SK-N-DZ (cell line): ENCODE measurements around the gene COL23A1.
A peak's percentile ranks its signal among the peaks of the same experiment; 100 is the strongest.

Experiments used
- DNase-seq: peaks from one replicate; pipeline ENCODE4 v3.0.0-alpha.2; 2015; ENCODE audit warnings: low spot score

Gene COL23A1

DNA sequence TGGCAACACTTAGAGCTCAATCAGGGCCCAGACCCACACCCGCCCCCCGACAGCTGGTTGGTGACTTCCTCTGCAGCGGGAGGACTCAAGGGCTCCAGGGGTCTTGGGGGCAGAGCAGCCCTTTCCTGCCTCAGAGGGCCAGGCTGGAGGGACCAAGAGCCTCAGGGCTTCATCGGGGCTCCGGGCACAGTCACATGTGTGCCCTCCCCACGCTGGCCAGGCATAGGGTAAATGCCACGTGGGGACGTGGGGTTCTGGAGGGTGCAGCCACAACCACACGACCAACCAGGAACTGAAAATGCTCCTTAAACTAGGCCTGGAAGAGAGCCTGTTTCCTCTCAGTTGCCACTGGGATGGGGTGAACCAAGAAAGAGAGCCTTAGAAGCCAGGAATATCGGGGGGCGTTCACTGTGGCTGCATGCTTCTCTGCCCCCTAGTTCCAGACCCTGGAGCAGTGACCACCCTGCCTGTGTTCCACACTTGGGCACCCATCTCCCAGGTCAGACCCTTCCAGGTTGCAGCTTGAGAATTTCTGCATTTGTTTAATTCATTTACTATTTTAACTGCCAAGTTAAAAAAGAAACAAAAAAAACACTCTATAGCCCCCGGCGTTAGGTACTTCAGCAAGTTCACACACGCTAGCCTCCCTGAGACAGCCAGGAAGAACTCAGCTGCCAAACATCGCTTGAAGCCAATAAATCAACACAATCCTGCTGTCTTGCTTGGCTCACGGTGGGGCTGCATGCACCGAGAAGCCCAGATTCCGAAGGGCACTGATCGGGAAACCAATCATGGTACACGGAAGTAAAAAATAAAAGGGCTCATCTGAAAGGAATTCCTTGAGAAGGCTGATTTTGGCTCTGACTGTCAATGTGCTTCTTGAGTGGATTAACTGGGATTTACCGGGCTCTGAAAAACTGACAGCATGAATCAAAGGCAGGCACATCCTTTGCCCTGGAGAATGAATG is 301.5 kb downstream of the COL23A1 start:
- DNase-seq = no peak

DNA sequence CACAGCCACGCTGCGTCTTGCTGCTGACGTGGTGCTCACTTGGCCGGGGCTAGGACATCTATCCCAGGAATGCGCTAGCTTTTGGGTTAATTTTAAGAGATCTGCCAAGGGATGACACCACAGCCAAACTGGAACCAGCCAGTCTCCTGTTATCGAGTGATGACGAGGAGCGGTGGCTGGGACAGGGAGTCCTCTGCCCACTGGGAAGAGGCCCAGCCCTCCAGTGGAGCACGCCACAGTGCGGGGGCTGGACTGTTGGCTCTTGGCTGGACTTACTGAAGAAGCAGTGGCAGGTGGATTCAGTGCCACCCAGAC is 302.4 kb downstream of the COL23A1 start:
- DNase-seq = no peak

DNA sequence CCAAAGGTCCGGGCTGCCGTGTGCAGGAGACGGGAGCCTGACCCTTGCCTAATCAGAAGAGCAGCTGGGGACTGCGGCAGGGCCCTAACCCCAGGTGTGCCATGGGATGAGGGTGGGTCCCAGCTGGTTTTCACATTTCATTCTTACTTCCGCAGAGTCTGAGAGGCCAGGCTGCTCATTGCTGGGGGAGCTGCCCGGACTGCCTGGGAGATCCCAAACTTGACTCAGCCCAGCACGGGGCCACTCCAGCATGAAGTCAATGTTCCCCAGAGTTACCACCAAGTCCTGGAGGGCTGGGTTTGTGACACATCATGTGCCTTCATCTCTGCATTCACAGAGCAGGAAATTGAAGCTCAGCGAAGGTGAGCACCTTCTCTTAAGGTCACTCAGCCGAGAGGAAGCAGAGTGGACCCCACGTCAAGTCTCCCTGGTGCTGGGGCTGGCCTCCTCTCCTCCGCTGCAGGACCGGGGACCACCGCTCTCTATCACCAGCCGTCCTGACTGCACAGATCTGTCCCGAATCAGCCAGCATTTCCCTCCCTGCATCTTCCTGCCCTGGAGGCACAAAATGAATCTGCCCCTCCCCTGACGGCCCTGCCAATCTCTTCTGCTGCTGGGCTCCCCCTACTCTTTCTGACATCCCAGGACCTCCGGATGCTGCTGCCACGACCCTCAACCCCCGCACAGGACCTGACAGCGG is 303.0 kb downstream of the COL23A1 start:
- no peak for DNase-seq

DNA sequence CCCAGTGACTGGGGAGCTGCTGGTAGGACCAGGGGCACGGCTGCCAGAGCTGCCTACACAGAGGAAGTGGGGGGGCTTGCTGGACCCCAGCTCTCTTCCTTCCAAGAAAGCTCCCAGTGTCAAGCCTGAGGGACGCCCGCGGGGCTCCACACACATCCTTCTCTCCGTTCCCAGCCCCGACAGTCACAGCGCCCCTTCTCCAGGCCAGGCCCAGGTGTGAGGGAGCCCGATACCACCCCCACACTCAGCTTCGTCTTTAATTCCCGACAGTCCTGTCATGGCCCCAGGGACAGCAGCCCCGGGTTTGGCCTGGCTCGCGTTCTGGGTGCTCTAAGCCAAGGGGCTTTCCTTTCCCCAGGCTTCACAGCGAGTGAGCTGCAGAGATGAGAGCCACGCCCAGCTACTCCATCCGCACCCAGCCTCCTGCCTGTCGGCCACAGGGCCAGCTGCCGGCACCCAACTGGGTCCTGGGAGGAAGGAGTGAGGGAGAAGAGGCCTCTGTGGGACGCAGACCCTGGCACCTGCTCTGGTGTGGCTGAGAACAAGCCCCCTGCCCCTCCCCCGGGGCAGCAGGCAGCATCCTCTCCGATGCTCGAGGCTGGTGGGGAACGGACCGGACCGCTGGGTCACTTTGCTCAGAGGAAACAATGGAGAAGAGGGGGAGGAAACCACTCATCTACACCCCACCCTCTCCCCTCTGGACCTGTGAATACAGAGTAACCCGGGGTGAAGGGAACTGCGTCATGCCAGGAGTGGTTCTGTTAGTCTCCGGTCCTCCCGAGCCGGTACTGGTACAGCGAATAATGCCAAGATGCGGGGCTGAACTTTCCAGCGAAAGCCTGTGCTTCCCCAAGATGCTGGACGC is 303.7 kb downstream of the COL23A1 start:
- DNase-seq = no peak

DNA sequence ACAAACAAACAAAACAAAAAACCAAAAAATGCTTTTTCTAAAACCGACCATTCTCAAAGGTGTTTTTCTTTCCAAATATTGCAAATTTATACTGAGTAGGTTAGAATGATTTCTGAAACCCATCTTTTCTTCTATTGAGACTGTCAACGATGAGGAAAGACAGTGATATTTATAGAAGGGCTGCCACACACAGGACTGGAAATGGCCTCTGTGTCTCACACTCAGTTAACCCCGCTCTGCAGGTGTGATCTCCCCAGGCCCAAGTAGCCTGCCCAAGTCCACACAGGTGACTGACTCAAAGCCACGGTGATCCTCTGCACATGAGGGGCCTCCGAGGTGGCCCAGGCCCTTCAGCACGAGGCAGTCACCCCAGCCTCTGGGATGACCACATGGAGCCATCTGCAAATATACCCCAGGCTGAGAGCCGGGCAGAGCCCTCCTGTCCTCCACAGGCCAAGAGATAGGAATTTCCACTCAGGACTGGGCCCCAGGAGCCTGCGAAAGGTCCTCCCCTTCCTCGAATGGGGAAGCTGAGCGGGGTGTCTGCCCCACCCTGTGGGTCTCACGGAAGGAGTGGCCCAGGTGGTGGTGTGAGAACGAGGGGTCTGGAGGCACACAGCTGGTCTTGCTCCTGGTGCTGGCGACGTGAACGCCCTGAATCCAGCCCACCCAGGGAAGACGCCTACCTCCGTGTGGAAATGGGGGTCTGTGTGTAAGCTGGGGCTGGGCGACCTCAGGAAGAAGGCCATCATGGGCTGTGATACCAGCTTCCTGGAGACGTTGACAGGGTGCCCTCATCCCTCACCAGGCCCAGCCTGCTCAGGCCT is 304.6 kb downstream of the COL23A1 start:
- DNase-seq = no peak

DNA sequence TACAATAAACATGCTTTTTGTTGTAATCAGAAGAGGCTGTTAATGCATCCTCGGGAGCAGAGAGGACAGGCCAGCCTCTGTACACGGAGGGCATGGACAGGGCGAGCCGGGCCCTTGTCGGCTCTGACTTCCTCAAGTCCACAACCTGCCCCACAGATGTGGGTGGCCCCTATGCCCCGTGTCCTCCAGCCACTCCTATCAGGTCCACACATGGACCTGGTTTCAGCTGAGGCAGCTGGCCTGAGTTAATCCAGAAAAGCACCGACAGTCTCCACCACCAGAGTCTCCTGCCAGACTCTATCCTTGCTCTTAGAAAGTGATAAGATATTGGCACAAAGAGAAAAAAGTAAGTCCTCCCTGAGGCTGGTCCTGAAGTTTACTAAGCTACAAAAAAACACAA is 305.2 kb downstream of the COL23A1 start:
- DNase-seq = no peak

DNA sequence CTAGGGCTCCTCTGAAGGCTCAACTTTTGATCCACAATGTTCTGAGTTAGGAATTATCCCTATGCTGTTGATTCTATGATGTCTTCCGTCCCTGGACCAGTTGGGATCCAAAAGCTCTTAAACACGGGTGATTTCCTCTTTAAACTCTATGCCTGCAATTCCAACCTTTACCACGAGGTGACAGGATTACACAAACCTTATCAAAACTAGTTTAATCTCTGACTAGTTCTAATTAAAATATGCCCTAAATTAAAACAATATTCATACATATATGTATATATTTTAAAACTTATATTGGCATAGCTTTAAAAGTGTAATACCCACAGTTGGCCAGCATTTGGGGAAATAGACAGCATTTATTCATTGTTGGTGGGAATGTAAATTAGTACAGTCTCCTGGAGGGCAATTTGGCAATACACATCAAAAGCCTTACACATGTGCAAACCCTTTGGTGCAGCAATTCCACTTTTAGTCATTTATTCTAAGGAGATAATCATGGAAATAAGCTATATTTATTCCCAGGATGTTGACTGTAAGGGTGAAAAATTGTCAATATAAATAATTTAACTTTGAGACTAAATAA is 306.0 kb downstream of the COL23A1 start:
- DNase-seq = no peak

DNA sequence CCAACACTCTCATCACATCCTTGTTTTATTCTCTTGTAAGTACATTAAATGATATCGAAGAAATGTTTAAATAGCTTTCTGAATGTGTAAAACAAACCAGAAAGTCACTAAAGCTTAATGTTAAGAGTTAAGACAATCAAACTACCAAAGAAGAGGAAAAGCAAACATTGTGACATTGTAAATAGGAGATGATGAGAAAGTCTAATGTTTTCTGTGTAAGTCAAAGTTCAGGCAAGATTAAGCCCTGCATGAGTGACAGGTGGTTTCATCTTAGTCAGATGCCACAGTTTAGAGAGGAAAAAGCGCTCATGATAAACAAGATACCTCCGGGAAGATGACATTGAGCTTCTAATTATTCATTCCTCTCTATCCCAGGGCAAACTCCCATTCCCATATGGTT is 306.7 kb downstream of the COL23A1 start:
- no peak for DNase-seq

DNA sequence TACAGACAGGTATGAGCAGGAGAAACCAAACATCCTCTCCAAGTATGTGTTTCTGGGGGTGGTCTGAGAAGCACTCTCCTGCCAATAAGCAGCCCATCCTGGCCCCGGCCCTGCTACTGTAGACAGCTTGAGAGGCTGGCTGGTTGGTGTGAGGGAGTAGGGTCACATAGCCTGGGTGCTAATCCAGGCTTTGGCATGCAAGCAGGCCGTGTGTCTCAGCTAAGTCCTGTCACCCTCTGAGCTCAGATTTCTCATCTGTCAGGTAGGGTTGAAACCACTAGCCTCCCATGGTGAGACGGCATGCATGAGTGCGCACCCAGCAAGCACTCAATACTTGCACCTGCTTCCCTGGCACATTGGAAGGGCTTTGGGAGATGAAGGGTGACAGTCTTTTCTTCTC is 307.8 kb downstream of the COL23A1 start:
- no peak for DNase-seq

DNA sequence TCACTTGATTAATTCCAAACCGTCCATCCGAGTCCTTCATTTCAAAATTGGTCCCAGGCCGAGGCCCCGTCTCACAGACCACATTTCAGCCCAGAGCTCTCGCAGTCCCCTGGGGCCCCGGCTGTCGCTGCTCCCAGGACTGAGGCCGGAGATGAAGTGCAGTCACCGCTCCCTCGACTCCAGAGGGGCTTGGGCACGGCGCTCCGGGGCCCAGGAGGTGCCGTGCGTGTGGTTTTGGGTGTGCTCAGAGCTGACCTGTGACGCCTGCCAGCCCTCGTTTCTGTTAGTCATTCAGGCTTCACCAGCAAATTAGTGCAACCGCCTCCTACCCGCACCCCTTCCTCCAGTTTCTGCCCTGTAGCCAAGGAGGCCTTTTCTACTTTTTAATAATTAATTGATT is 308.9 kb downstream of the COL23A1 start:
- peak; percentile 31 for DNase-seq

DNA sequence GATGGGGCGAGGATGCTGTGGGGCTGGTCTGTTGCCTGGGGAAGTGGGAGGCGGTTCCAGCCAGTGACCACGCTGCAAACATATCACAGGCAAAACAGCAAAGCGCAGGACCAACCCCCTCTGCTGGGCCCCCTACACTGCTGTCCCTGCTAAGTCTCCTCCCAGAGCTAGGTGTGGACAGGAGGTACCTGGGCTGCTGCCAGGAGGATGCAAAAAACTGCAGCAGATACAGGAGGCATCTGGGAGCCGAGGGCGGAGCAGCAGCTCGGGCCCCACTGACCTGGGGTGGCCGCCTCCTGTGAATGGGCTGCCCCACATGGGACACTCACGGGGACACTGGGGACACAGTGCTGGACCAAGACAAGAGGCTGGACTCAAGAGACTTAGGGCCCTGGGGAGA is 309.6 kb downstream of the COL23A1 start:
- DNase-seq = no peak

DNA sequence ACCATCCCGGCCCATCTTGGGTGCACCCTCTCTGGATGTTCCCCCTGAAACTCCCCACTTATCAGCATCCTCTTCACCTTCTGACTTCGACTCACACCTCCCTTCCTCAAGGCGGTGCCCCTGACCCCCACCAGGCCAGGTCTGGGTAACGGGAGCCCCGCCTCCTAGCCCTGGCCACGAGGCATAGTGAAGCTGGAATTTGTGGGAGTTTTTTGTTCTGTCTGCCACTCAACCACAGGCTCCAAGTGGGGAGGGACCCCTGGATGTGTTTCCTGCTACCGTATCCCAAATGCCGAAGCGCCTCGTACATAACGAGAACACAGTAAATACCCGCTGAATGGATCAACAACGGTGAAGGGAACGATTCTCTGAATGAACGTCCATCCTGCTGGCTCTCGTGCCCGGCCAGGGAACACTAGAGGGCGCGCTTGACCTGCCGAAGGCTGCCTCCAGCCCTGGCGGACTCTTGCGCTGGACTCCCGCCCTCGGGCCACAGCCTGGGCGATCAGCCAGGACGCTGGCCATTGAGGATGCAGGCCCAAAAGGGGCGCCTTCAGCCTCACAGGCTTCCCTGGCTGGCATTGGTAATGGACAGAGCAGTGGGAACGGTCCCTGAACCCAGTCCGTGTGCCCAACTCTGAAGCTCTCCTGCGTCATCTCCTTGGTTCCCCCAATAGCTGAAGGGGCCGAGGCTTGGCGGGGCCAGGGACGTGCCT is 310.3 kb downstream of the COL23A1 start:
- peak; percentile 60 for DNase-seq

DNA sequence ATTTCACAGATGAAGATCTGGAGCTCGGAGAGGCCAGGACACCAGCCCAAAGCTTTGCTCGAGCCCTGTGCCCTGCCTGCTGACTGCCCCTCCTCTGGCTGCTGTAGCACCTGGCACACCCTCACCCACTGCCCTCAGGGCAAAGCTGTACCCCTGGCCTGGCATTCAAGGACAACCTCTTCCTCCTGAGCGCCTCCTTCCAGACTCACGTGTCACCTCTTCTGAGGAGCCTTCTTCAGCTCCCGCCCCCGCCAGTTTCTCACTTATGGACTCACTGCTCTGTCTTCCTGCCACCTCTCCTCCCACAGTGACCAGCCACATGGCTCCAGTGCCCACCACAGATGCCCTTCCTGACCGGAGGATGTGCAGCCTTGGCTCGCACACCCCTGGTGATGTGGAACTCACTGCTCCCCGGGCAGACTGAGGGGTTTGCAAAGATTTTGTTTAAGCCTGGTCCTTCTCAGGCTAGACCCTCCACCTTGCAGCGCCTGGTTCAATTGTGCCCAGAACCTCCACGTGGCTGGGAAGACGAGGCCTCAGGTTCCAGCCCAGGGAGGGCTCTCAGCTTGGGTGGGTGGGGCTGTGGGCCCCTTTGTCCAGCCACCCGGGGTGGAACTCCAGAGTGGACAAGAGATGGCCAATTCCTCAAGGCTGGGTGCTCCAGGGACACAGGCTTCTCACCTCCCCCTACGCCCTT is 311.0 kb downstream of the COL23A1 start:
- no peak for DNase-seq

DNA sequence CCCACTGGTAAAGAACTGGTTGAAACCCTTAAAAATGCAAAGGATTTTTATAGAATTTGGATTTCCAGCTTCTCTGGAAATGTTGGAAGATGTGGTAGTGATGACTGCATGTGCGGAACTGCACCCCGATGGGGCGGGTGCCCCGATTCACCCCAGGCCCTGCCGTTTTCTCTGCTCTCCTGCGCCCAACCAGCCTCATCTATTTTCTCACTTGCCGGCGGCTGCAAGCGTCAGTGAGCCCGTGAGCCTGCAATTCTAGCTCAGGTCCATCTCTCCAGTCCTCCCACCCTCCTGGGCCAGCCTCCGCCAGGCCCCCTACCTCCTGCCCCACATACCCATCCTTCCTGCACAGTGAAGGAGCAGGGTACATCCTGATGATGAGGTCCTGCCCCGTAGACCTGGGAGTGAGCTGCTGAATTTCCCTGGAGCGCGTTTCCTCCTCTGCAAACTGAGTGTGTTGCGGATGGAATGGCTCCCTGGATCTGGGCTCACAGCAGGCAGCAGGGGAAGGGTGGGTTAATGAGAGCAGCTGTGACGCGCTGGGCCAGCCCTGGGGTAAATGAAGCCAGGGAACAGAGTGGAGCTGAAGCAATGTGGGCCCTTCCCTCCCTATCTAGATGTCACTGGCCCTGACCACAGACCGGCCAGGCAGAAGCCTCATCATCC is 311.7 kb downstream of the COL23A1 start:
- DNase-seq = no peak

DNA sequence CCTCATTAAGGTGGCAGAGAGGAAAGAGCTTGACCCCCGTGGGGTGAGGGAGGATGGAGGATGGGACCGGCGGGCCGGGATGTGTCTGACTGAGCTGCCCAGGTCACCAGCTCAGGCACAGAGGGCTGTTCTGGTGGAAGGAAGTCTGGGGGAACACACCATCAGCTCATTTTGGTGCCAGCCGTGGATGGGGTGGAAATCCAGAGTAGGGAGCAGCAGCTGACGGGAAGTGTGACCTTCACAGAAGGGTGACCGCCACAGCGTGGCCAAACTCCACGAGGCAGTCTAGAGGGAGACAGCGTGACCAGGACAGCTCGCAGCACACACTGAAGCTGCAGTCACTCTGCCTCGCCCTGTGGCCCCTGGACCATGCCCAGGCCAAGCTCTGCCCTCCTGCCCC is 312.3 kb downstream of the COL23A1 start:
- DNase-seq = no peak

DNA sequence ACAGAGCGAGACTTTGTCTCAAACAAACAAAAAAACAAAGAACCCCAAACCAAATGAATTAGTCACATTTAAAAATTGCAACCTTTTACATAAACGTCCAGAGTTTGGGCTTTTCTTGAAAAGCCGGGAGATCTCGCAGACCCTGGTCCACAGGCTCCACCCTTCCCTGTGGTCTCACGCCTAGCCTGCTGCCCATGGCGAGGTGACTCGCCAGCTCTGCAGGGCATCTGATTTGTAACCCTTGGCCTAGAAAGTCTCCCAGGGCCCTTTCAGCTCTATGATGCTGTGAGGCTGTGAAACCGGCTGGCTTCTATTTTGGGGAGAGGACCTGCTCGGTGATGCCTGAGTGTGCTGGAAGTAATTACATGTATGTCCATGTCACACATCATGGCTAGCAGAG is 312.8 kb downstream of the COL23A1 start:
- DNase-seq = no peak

DNA sequence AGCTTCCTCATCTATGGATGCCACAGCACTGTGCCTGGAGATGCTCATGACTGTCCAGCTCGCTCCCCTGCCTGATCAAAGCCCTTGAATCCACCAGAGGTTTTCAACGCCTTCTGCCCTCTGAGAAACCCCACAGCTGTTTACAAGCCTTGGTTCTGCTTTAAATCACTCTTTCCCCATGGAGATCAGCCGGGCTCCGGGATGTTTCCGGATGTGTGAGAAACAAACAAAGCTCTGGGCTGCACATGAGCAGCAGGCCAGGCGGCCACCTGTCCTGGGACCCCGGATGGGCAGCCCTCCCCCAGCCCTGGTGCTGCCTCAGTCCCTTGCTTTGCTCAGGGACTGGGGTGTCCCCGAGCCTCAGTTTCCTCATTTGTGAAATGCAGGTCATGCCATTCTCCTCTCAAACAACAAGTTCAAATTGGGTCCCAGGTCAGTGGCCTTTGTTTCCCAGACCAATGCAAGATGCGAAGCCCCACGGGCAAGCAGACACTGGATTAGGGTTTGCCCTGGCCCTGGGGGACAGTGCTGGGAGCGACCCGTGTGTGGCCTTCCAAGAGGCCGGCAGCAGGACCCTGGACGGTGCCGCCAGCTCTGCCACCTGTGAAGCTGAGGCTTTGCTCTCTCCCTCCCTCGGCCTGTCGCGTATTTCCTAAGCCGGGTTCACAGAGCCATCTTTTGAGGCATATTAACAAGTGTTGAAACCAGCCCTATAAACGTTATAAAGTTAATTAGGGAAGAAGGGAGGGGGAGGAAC is 315.2 kb downstream of the COL23A1 start:
- no peak for DNase-seq
